ENCODE data around the gene RHBDL2. TPM values are rescaled to one million over a fixed set of nuclear protein-coding genes. Genes with fewer than 3 reads are reported as not detected.
"Not testable (repeated sequence)": the region's sequence is repeated elsewhere in the genome, so short reads cannot be mapped to it uniquely, and the experiment has no call there.

The RHBDL2 gene
- total RNA-seq, 3 donors from 2014 or later (not counting 1 experiment from before 2014, with no cell fraction given) = not detected

DNA sequence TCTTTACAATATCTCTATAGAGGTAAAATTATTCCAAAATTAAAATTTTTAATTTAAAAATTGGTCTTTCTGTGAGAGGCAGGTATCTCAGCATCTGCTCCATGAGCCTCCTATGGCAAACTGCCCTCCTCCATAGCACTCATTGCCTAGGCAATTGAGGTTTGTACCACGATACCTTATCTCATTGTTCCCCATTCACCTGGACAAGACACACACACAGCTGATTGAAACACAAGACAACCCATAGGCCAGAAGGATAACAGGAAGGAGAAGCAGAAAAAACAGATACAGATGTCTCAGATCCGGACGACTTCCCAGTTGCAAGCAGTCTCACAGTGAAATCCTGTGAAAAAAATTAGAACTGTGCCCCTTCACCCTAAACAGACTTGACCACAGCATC, 24.3 kb downstream of the RHBDL2 start:
- Mint-ChIP-seq H3K36me3 (no peaks in the 10 kb centered on the region), H3K27ac (no peak overlapping the region), H3K4me3 (no peak overlapping the region), H3K27me3 (ENCODE audit: low read depth in 2 of 2) (no peaks in the 10 kb centered on the region), H3K4me1 (no peaks in the 10 kb centered on the region), H3K9me3 (no peaks in the 10 kb centered on the region)
- Histone ChIP-seq H3K27me3 (ENCODE audit: control insufficient read depth, insufficient read depth, low read length) (no peaks in the 10 kb centered on the region), H3K4me3 (ENCODE audit: low read length) (no peak overlapping the region), H3K27ac (ENCODE audit: low read length) (no peak overlapping the region), H3K4me1 (ENCODE audit: control insufficient read depth, insufficient read depth, low read length) (no peaks in the 10 kb centered on the region), H3K9me3 (ENCODE audit: control insufficient read depth, insufficient read depth, low read length) (no peaks in the 10 kb centered on the region), H3K36me3 (ENCODE audit: control insufficient read depth, insufficient read depth, low read length) (no peaks in the 10 kb centered on the region)
- no peak for DNase-seq
- no peak for ATAC-seq
- intact Hi-C loops (cut with micrococcal nuclease) = no loop called here
- TF ChIP-seq, protein P1, sequence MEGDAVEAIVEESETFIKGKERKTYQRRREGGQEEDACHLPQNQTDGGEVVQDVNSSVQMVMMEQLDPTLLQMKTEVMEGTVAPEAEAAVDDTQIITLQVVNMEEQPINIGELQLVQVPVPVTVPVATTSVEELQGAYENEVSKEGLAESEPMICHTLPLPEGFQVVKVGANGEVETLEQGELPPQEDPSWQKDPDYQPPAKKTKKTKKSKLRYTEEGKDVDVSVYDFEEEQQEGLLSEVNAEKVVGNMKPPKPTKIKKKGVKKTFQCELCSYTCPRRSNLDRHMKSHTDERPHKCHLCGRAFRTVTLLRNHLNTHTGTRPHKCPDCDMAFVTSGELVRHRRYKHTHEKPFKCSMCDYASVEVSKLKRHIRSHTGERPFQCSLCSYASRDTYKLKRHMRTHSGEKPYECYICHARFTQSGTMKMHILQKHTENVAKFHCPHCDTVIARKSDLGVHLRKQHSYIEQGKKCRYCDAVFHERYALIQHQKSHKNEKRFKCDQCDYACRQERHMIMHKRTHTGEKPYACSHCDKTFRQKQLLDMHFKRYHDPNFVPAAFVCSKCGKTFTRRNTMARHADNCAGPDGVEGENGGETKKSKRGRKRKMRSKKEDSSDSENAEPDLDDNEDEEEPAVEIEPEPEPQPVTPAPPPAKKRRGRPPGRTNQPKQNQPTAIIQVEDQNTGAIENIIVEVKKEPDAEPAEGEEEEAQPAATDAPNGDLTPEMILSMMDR (IDR thresholded peaks at IDR 0.05) = no peak
- WGBS (ENCODE audit: insufficient coverage) = 83% methylated on average over 3 of the region's 3 CpGs

DNA sequence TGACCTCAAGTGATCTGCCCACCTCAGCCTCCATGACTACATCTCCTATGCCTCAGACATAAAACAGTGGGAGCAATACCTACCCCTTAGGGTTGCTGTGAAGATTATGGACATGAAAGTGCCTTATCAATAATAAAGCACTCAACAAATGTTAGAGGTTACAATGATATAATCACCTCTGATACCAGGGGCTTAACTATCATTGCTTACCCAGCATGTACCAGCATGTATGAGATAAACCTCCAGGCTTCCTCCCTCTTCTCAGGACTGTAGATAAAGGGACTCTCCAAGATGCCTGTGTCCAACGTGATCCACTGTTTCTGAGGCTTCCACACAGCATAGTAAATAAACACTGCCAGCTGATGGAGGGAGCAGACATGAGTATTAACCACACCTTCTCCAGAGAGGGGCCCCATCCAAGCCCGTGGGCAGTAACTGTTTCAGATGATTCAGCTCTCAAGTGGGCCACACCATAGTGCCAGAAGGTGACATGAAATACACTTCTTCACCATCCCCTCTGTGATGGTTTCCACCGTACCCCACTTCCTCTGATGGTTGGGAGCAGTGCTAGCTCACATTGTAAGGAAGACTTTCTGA, 26.2 kb downstream of the RHBDL2 start:
- ATAC-seq (no peak), DNase-seq (no peak)
- Histone ChIP-seq H3K9me3 (ENCODE audit: control insufficient read depth, insufficient read depth, low read length) (no peaks in the 10 kb centered on the region), H3K27ac (ENCODE audit: low read length) (no peak overlapping the region), H3K4me3 (ENCODE audit: low read length) (no peak overlapping the region), H3K36me3 (ENCODE audit: control insufficient read depth, insufficient read depth, low read length) (no peaks in the 10 kb centered on the region), H3K27me3 (ENCODE audit: control insufficient read depth, insufficient read depth, low read length) (no peaks in the 10 kb centered on the region), H3K4me1 (ENCODE audit: control insufficient read depth, insufficient read depth, low read length) (no peaks in the 10 kb centered on the region)
- Mint-ChIP-seq H3K27me3 (ENCODE audit: low read depth in 2 of 2) (no peaks in the 10 kb centered on the region), H3K4me1 (no peaks in the 10 kb centered on the region), H3K27ac (no peak overlapping the region), H3K36me3 (no peaks in the 10 kb centered on the region), H3K9me3 (no peaks in the 10 kb centered on the region), H3K4me3 (no peak overlapping the region)
- intact Hi-C loops (cut with micrococcal nuclease) = no loop called here
- TF ChIP-seq, protein P1 (IDR thresholded peaks at IDR 0.05) = no peak
- 59% methylated on average over 3 of the region's 3 CpGs for WGBS (ENCODE audit: insufficient coverage)

DNA sequence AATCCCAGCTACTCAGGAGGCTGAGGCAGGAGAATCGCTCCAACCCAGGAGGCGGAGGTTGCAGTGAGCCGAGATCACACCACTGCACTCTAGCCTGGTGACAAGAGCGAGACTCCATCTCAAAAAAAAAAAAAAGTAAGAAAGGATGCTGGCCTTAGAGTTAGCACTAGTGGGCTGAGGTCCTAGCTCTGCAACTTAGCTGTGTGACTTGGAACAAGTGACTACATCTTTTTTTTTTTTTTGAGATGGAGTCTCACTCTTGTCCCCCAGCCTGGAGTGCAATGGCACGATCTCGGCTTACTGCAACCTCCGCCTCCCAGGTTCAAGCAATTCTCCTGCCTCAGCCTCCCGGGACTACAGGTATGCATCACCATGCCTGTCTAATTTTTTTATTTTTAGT, 26.7 kb downstream of the RHBDL2 start:
- not testable (repeated sequence) for H3K4me3 Mint-ChIP-seq; H3K27ac ChIP-seq (ENCODE audit: low read length); ATAC-seq

DNA sequence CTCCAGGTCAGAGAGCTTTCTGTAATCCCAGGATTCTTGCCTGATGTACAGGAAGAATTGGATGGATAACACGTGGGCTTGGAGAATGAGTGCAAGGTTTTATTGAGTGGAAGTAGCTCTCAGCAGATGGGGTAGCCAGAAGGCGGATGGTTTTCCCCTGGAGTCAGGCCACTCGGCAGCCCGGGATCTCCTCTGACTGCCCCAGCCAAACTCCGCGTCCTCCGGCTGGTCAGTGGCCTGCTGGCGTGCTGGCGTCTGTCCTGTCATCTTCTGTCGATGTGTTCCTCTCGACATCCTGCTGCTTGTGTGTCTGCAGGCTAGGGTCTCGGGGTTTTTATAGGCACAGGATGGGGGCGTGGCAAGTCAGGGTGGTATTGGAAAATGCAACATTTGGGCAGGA, 32.8 kb downstream of the RHBDL2 start:
- WGBS (ENCODE audit: insufficient coverage) = 92% methylated on average over 13 of the region's 13 CpGs
- Histone ChIP-seq H3K4me1 (ENCODE audit: control insufficient read depth, insufficient read depth, low read length) (no peaks in the 10 kb centered on the region), H3K27ac (ENCODE audit: low read length) (no peak overlapping the region), H3K9me3 (ENCODE audit: control insufficient read depth, insufficient read depth, low read length) (no peaks in the 10 kb centered on the region), H3K4me3 (ENCODE audit: low read length) (no peak overlapping the region), H3K36me3 (ENCODE audit: control insufficient read depth, insufficient read depth, low read length) (no peaks in the 10 kb centered on the region), H3K27me3 (ENCODE audit: control insufficient read depth, insufficient read depth, low read length) (no peaks in the 10 kb centered on the region)
- intact Hi-C loops (cut with micrococcal nuclease) = no loop called here
- no peaks in the 10 kb centered on the region for H3K36me3 Mint-ChIP-seq
- H3K9me3 Mint-ChIP-seq = peaks cover 0 to 3% of the 10 kb centered on the region in 2 donors
- TF ChIP-seq, protein P1 (IDR thresholded peaks at IDR 0.05) = no peak
- H3K27ac Mint-ChIP-seq = no peak overlapping the region
- DNase-seq = no peak
- no peak for ATAC-seq
- H3K27me3 Mint-ChIP-seq (ENCODE audit: low read depth in 2 of 2) = no peaks in the 10 kb centered on the region
- H3K4me3 Mint-ChIP-seq = no peak overlapping the region
- no peaks in the 10 kb centered on the region for H3K4me1 Mint-ChIP-seq

More for the DNA sequence above, 26.7 kb downstream of the RHBDL2 start:
- H3K27ac Mint-ChIP-seq; H3K9me3 ChIP-seq (ENCODE audit: control insufficient read depth, insufficient read depth, low read length); H3K36me3 Mint-ChIP-seq; H3K4me1 Mint-ChIP-seq; H3K36me3 ChIP-seq (ENCODE audit: control insufficient read depth, insufficient read depth, low read length); H3K9me3 Mint-ChIP-seq; H3K27me3 ChIP-seq (ENCODE audit: control insufficient read depth, insufficient read depth, low read length); intact Hi-C loops (cut with micrococcal nuclease); H3K27me3 Mint-ChIP-seq (ENCODE audit: low read depth in 2 of 2); H3K4me1 ChIP-seq (ENCODE audit: control insufficient read depth, insufficient read depth, low read length); DNase-seq; H3K4me3 ChIP-seq (ENCODE audit: low read length): not testable (repeated sequence)
- 97% methylated on average over 7 of the region's 8 CpGs for WGBS (ENCODE audit: insufficient coverage)
